ENCODE measurements around the gene HSPD1.
A peak's percentile ranks its signal among the peaks of the same experiment; 100 is the strongest.
"Not testable (repeated sequence)": the region's sequence is repeated elsewhere in the genome, so short reads cannot be mapped to it uniquely, and the experiment has no call there.

Gene HSPD1

DNA sequence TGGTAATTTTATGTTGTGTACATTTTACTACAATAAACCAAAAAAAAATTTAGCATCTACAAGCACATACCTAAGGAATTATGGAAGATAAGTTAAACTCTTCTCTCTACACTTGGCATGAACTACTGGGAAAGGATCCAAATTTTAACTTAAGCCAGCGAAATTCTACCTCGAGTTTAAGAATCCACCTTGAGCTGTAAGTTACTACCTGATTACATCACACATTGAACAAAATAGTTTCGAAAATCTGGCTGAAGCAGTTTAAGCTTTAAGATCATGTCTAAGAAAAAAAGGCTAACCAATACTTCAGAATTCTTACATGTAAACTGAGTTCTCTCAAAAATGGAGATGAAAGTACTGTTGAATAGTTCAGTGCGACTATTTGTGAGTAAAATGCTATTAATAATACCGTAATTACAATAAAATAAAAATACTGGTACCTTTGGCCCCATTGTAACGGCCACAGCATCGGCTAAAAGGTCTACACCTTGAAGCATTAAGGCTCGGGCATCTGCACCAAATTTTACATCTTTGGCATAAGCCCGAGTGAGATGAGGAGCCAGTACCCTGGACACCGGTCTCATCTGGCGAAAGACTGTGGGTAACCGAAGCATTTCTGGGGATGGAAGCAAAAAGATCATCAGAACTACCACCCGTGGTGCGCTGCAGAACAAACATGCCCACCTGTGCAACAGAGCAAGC is 1.3 kb downstream of the HSPD1 start:
- TF ChIP-seq, protein P1, sequence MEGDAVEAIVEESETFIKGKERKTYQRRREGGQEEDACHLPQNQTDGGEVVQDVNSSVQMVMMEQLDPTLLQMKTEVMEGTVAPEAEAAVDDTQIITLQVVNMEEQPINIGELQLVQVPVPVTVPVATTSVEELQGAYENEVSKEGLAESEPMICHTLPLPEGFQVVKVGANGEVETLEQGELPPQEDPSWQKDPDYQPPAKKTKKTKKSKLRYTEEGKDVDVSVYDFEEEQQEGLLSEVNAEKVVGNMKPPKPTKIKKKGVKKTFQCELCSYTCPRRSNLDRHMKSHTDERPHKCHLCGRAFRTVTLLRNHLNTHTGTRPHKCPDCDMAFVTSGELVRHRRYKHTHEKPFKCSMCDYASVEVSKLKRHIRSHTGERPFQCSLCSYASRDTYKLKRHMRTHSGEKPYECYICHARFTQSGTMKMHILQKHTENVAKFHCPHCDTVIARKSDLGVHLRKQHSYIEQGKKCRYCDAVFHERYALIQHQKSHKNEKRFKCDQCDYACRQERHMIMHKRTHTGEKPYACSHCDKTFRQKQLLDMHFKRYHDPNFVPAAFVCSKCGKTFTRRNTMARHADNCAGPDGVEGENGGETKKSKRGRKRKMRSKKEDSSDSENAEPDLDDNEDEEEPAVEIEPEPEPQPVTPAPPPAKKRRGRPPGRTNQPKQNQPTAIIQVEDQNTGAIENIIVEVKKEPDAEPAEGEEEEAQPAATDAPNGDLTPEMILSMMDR (IDR thresholded peaks at IDR 0.05; ENCODE audit: insufficient read depth, low read depth, low read length, missing control alignments): no peak
- peak overlapping the region; percentile 73 for H3K4me3 ChIP-seq (ENCODE audit: low read depth, low read length)

DNA sequence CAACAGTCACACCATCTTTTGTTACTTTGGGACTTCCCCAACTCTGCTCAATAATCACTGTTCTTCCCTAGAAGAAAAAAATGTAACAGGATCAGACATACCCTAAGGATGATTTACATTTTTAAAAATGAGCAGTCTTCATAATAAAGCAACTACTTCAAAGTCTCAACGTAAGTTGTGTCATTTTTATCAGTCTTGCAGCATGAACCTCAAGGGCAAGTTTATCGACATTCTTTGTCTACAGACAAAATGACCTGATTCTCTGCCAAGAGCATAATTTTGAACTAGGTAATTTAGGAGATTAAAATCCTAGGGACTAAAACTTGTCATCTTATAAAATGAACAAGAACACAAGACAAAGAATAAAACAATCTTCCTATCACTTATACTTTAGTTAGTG is 2.3 kb downstream of the HSPD1 start:
- no peak for DNase-seq (ENCODE audit: low read depth)
- TF ChIP-seq, protein P1 (IDR thresholded peaks at IDR 0.05; ENCODE audit: insufficient read depth, low read depth, low read length, missing control alignments): no peak
- H3K4me3 ChIP-seq (ENCODE audit: low read depth, low read length): peak overlapping the region; percentile 73

More for the DNA sequence above, 1.3 kb downstream of the HSPD1 start:
- no peak for DNase-seq (ENCODE audit: low read depth)

DNA sequence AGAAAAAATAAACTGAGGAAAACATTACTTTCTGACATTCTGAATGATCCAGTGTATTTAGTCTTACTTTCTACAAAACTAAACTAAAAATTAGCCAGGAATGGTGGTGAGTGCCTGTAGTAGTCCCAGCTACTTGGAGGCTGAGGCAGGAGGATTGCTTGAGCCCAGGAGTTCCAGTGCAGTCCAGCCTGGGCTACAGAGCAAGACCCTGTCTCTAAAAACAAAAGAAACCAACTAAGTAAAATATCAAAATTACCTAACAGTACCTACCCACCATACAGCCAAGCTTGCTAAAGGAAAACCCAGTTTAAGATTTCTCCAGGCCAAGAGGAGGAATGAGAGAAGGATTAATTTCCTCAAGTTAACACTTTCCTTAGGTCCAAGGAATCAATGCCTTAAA is 2.9 kb downstream of the HSPD1 start:
- TF ChIP-seq, protein P1 (IDR thresholded peaks at IDR 0.05; ENCODE audit: insufficient read depth, low read depth, low read length, missing control alignments): no peak
- H3K4me3 ChIP-seq (ENCODE audit: low read depth, low read length): peak overlapping the region; percentile 73

DNA sequence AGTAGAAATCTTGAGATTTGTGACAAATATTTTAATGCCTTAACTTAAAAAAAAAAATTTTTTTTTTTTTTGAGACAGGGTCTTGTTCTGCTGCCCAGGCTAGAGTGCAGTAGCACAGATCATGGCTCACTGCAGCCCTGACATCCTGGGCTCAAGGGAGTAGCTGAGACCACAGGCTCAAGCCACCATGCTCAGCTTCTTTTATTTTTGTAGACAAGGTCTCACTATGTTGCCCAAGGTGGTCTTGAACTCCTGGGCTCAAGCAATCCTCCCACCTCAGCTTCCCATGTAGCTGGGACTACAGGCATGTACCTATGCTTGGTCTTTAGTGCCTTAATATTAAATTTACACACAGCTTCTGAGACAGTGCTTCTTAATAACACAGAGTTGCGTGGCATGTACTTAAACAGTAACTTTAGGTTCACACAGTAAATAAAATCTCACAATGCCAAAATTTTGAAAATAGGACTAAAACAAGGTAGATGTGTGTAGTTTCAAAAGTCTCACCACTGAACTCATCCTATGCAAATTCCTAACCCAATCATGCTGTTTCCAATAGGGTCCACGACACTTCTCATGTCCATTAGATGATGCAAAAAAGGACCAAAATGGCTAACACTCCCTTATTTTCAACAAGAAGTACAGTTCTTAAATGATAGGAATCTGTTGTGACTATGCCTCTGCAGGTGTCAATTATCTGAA is 4.1 kb downstream of the HSPD1 start:
- no peak for DNase-seq (ENCODE audit: low read depth)
- TF ChIP-seq, protein P1 (IDR thresholded peaks at IDR 0.05; ENCODE audit: insufficient read depth, low read depth, low read length, missing control alignments): no peak
- no peak overlapping the region; the same call in none of the 2 replicates for H3K4me3 ChIP-seq (ENCODE audit: low read depth, low read length)

More for the DNA sequence above, 2.9 kb downstream of the HSPD1 start:
- no peak for DNase-seq (ENCODE audit: low read depth)

DNA sequence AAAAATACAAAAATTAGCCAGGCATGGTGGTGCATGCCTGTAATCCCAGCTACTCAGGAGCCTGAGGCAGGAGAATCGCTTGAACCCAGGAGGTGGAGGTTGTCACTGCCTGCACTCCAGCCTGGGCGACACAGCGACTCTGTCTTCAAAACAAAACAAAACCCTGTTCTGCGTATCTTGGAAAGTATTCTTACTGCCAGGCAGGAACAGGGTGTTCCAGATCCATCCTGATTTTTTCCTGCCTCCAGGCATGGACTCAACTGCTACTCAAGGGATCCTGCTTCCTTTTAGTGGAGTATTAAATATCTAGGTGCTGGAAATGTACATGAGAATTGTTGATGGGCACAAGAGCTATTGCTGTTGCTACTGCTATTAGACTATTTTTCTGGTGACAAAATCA is 12.3 kb downstream of the HSPD1 start:
- DNase-seq (ENCODE audit: low read depth): no peak
- H3K4me3 ChIP-seq (ENCODE audit: low read depth, low read length): no peak overlapping the region
- TF ChIP-seq, protein P1 (IDR thresholded peaks at IDR 0.05; ENCODE audit: insufficient read depth, low read depth, low read length, missing control alignments): no peak

DNA sequence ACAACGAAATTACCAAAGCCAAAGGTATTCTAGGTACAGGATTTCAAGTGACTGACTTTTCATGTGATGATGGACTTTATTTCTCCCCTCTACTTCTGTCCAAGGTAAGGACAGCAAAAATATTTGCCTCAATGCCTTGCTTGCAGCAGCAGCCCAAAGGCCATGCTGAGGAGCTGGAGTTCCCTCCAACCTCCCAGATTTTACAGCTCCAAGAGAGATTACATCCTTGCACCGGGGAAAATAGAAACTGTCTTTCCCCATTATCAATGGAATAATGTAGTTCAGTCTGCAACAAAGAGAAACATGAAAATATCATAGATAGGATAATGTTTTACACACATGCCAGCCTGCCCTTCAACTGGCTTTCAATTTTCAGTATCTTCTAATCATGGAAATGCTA is 13.5 kb downstream of the HSPD1 start:
- no peak for DNase-seq (ENCODE audit: low read depth)
- H3K4me3 ChIP-seq (ENCODE audit: low read depth, low read length): no peak overlapping the region
- TF ChIP-seq, protein P1 (IDR thresholded peaks at IDR 0.05; ENCODE audit: insufficient read depth, low read depth, low read length, missing control alignments): no peak

DNA sequence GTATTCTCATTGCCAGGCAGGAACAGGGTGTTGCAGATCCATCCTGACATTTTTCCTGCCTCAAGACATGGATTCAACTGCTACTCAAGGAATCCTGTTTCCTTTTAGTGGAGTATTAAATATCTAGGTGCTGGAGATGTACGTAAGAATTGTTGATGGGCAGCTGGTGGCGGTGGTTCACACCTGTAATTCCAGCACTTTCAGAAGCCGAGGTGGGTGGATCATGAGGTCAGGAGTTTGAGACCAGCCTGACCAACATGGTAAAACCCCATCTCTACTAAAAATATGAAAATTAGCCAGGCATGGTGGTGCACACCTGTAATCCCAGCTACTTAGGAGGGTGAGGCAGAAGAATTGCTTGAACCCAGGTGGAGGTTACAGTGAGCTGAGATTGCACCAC is 15.4 kb downstream of the HSPD1 start:
- not testable (repeated sequence) for H3K4me3 ChIP-seq (ENCODE audit: low read depth, low read length)
- DNase-seq (ENCODE audit: low read depth): peak; percentile 25

Data from GM12865 (cell line).